HG03108 (cell line): ENCODE measurements around the gene SYT10.
"Not testable (repeated sequence)": the region's sequence is repeated elsewhere in the genome, so short reads cannot be mapped to it uniquely, and the experiment has no call there.

Experiments used
- ATAC-seq: cut with Tn5 transposase; IDR thresholded peaks from one replicate; pipeline ENCODE4 v1.9.1; 2021; ENCODE audit warnings: moderate library complexity; ENCODE audit not compliant: unreplicated experiment

Gene SYT10

GRCh38 chr12:33439587-33440011 is at the start of gene SYT10:
Gene SYT10, minus strand, starts transcription at chr12:33439819. Its CDS starts 297 bp downstream, at chr12:33439522.
- ATAC-seq, result no peak

- ATAC-seq, result no peak
Measured at GRCh38 chr12:33488036-33488435, 48.4 kb upstream of the SYT10 start.

GRCh38 chr12:33486058-33486457 is 46.4 kb upstream of the SYT10 start:
- no peak for ATAC-seq

GRCh38 chr12:33484161-33484560 is 44.5 kb upstream of the SYT10 start:
- ATAC-seq, result no peak

GRCh38 chr12:33480366-33480765 is 40.7 kb upstream of the SYT10 start:
- no peak for ATAC-seq

GRCh38 chr12:33476058-33476457 is 36.4 kb upstream of the SYT10 start:
- ATAC-seq, result no peak

- ATAC-seq, result no peak
Measured at GRCh38 chr12:33472299-33472698, 32.7 kb upstream of the SYT10 start.

GRCh38 chr12:33455096-33455495 is 15.5 kb upstream of the SYT10 start:
- no peak for ATAC-seq

- no peak for ATAC-seq
Measured at GRCh38 chr12:33450480-33450879, 10.9 kb upstream of the SYT10 start.

- no peak for ATAC-seq
Measured at GRCh38 chr12:33440477-33440876, 858 bp upstream of the SYT10 start.

GRCh38 chr12:33438851-33439586 is 600 bp downstream of the SYT10 start:
- ATAC-seq, result no peak

GRCh38 chr12:33438025-33438772 is 1.4 kb downstream of the SYT10 start:
- ATAC-seq, result no peak

GRCh38 chr12:33437598-33437997 is 2.0 kb downstream of the SYT10 start:
- ATAC-seq, result no peak

- ATAC-seq, result no peak
Measured at GRCh38 chr12:33432992-33433391, 6.6 kb downstream of the SYT10 start.

GRCh38 chr12:33431648-33432047 is 8.0 kb downstream of the SYT10 start:
- no peak for ATAC-seq

GRCh38 chr12:33429468-33429867 is 10.2 kb downstream of the SYT10 start:
- no peak for ATAC-seq

- no peak for ATAC-seq
Measured at GRCh38 chr12:33427071-33427470, 12.5 kb downstream of the SYT10 start.

- ATAC-seq, result no peak
Measured at GRCh38 chr12:33423706-33424105, 15.9 kb downstream of the SYT10 start.

GRCh38 chr12:33412410-33412809 is 27.2 kb downstream of the SYT10 start:
- ATAC-seq, result not testable (repeated sequence)

GRCh38 chr12:33383503-33383902 is 56.1 kb downstream of the SYT10 start:
- ATAC-seq, result no peak

GRCh38 chr12:33376153-33376552 is 63.5 kb downstream of the SYT10 start:
- ATAC-seq, result no peak

- no peak for ATAC-seq
Measured at GRCh38 chr12:33370318-33370717, 69.3 kb downstream of the SYT10 start.
